ENCODE measurements around the gene EMC8. TPM values are rescaled to one million over a fixed set of nuclear protein-coding genes. Genes with fewer than 3 reads are reported as not detected.
"Not testable (repeated sequence)": the region's sequence is repeated elsewhere in the genome, so short reads cannot be mapped to it uniquely, and the experiment has no call there.

EMC8 gene
- total and polyA plus RNA-seq, 4 donors, result 14.5 to 23.0 (median 19.0) TPM

GRCh38 chr16:85837654-85838053 lies 38.3 kb upstream of the EMC8 start:
- H3K9me3 ChIP-seq (ENCODE audit: control insufficient read depth, low read length); intact Hi-C loops (cut with DNase I); H3K27me3 ChIP-seq (ENCODE audit: control insufficient read depth in 1 of 2, insufficient read depth in 2 of 2, low read length in 1 of 2); H3K4me1 ChIP-seq (ENCODE audit: control insufficient read depth in 1 of 2, insufficient read depth in 2 of 2, low read length in 2 of 2); ATAC-seq (ENCODE audit: low FRiP score); H3K27ac ChIP-seq (ENCODE audit: low read depth in 1 of 2, low read length in 2 of 2); H3K4me3 ChIP-seq (ENCODE audit: low read length in 2 of 2); H3K36me3 ChIP-seq (ENCODE audit: control insufficient read depth in 1 of 2, insufficient read depth in 2 of 2, low read length in 1 of 2); DNase-seq: not testable (repeated sequence)
- WGBS, 2 donors, result 77 to 82% methylated on average over 4 of the region's 4 CpGs

- Histone ChIP-seq H3K4me1 (ENCODE audit: control insufficient read depth in 1 of 2, insufficient read depth in 2 of 2, low read length in 2 of 2) (no peaks in the 10 kb centered on the region), H3K27ac (ENCODE audit: low read depth in 1 of 2, low read length in 2 of 2) (no peak overlapping the region), H3K4me3 (ENCODE audit: low read length in 2 of 2) (no peak overlapping the region), H3K36me3 (ENCODE audit: control insufficient read depth in 1 of 2, insufficient read depth in 2 of 2, low read length in 1 of 2) (no peaks in the 10 kb centered on the region), H3K27me3 (ENCODE audit: control insufficient read depth in 1 of 2, insufficient read depth in 2 of 2, low read length in 1 of 2) (no peaks in the 10 kb centered on the region), H3K9me3 (ENCODE audit: control insufficient read depth, low read length) (no peaks in the 10 kb centered on the region)
- intact Hi-C loops (cut with DNase I), result no loop called here
- no peak for ATAC-seq (ENCODE audit: low FRiP score)
- WGBS, 2 donors, result 69 to 74% methylated on average over 24 of the region's 24 CpGs
- DNase-seq, result peak; percentile 36 to 40
These were observed 37.6 kb upstream of the EMC8 start for GRCh38 chr16:85836706-85837582.

- Histone ChIP-seq H3K36me3 (ENCODE audit: control insufficient read depth in 1 of 2, insufficient read depth in 2 of 2, low read length in 1 of 2) (no peaks in the 10 kb centered on the region), H3K4me1 (ENCODE audit: control insufficient read depth in 1 of 2, insufficient read depth in 2 of 2, low read length in 2 of 2) (no peaks in the 10 kb centered on the region), H3K27me3 (ENCODE audit: control insufficient read depth in 1 of 2, insufficient read depth in 2 of 2, low read length in 1 of 2) (no peaks in the 10 kb centered on the region), H3K27ac (ENCODE audit: low read depth in 1 of 2, low read length in 2 of 2) (no peak overlapping the region), H3K9me3 (ENCODE audit: control insufficient read depth, low read length) (no peaks in the 10 kb centered on the region), H3K4me3 (ENCODE audit: low read length in 2 of 2) (no peak overlapping the region)
- ATAC-seq (ENCODE audit: low FRiP score) (no peak), DNase-seq (peak in 1 of 2 donors; percentile 51)
- 58 to 65% methylated on average over 20 to 22 of the region's 22 CpGs for WGBS, 2 donors
- intact Hi-C loops (cut with DNase I), result no loop called here
These were observed 36.8 kb upstream of the EMC8 start for GRCh38 chr16:85835956-85836705.

GRCh38 chr16:85835227-85835751 lies 35.9 kb upstream of the EMC8 start:
- Histone ChIP-seq H3K9me3 (ENCODE audit: control insufficient read depth, low read length) (no peaks in the 10 kb centered on the region), H3K27ac (ENCODE audit: low read depth in 1 of 2, low read length in 2 of 2) (no peak overlapping the region), H3K27me3 (ENCODE audit: control insufficient read depth in 1 of 2, insufficient read depth in 2 of 2, low read length in 1 of 2) (no peaks in the 10 kb centered on the region), H3K4me3 (ENCODE audit: low read length in 2 of 2) (no peak overlapping the region), H3K36me3 (ENCODE audit: control insufficient read depth in 1 of 2, insufficient read depth in 2 of 2, low read length in 1 of 2) (no peaks in the 10 kb centered on the region), H3K4me1 (ENCODE audit: control insufficient read depth in 1 of 2, insufficient read depth in 2 of 2, low read length in 2 of 2) (no peaks in the 10 kb centered on the region)
- intact Hi-C loops (cut with DNase I), result no loop called here
- no peak for ATAC-seq (ENCODE audit: low FRiP score)
- WGBS, 2 donors, result 73 to 75% methylated on average over 18 to 21 of the region's 21 CpGs
- DNase-seq, result peak in 1 of 2 donors; percentile 63

- DNase-seq, result peak in 1 of 2 donors; percentile 49
- no peak for ATAC-seq (ENCODE audit: low FRiP score)
- 89 to 90% methylated on average over 5 of the region's 5 CpGs for WGBS, 2 donors
- H3K36me3 ChIP-seq (ENCODE audit: control insufficient read depth in 1 of 2, insufficient read depth in 2 of 2, low read length in 1 of 2), result no peaks in the 10 kb centered on the region
- no peaks in the 10 kb centered on the region for H3K27me3 ChIP-seq (ENCODE audit: control insufficient read depth in 1 of 2, insufficient read depth in 2 of 2, low read length in 1 of 2)
- no peaks in the 10 kb centered on the region for H3K9me3 ChIP-seq (ENCODE audit: control insufficient read depth, low read length)
- intact Hi-C loops (cut with DNase I), result no loop called here
- no peaks in the 10 kb centered on the region for H3K4me1 ChIP-seq (ENCODE audit: control insufficient read depth in 1 of 2, insufficient read depth in 2 of 2, low read length in 2 of 2)
- no peak overlapping the region for H3K27ac ChIP-seq (ENCODE audit: low read depth in 1 of 2, low read length in 2 of 2)
- H3K4me3 ChIP-seq (ENCODE audit: low read length in 2 of 2), result no peak overlapping the region
These were observed 35.4 kb upstream of the EMC8 start for GRCh38 chr16:85834741-85835140.

- Histone ChIP-seq H3K4me3 (ENCODE audit: low read length in 2 of 2) (no peak overlapping the region), H3K36me3 (ENCODE audit: control insufficient read depth in 1 of 2, insufficient read depth in 2 of 2, low read length in 1 of 2) (no peaks in the 10 kb centered on the region), H3K27me3 (ENCODE audit: control insufficient read depth in 1 of 2, insufficient read depth in 2 of 2, low read length in 1 of 2) (no peaks in the 10 kb centered on the region), H3K9me3 (ENCODE audit: control insufficient read depth, low read length) (no peaks in the 10 kb centered on the region), H3K4me1 (ENCODE audit: control insufficient read depth in 1 of 2, insufficient read depth in 2 of 2, low read length in 2 of 2) (no peaks in the 10 kb centered on the region), H3K27ac (ENCODE audit: low read depth in 1 of 2, low read length in 2 of 2) (no peak overlapping the region)
- 78 to 79% methylated on average over 22 of the region's 22 CpGs for WGBS, 2 donors
- intact Hi-C loops (cut with DNase I), result no loop called here
- ATAC-seq (ENCODE audit: low FRiP score) (no peak), DNase-seq (peak; percentile 38 to 61)
These were observed 34.0 kb upstream of the EMC8 start for GRCh38 chr16:85833219-85833920.

- intact Hi-C loops (cut with DNase I), result no loop called here
- 82% methylated on average over 21 of the region's 21 CpGs for WGBS, 2 donors
- no peaks in the 10 kb centered on the region for H3K27me3 ChIP-seq (ENCODE audit: control insufficient read depth in 1 of 2, insufficient read depth in 2 of 2, low read length in 1 of 2)
- ATAC-seq (ENCODE audit: low FRiP score) (no peak), DNase-seq (peak; percentile 42 to 62)
- H3K4me3 ChIP-seq (ENCODE audit: low read length in 2 of 2), result no peak overlapping the region
- no peaks in the 10 kb centered on the region for H3K36me3 ChIP-seq (ENCODE audit: control insufficient read depth in 1 of 2, insufficient read depth in 2 of 2, low read length in 1 of 2)
- H3K9me3 ChIP-seq (ENCODE audit: control insufficient read depth, low read length), result no peaks in the 10 kb centered on the region
- H3K4me1 ChIP-seq (ENCODE audit: control insufficient read depth in 1 of 2, insufficient read depth in 2 of 2, low read length in 2 of 2), result no peaks in the 10 kb centered on the region
- H3K27ac ChIP-seq (ENCODE audit: low read depth in 1 of 2, low read length in 2 of 2), result no peak overlapping the region
These were observed 33.4 kb upstream of the EMC8 start for GRCh38 chr16:85832570-85833218.

- ATAC-seq (ENCODE audit: low FRiP score), result no peak
- H3K4me3 ChIP-seq (ENCODE audit: low read length in 2 of 2), result no peak overlapping the region
- no peaks in the 10 kb centered on the region for H3K9me3 ChIP-seq (ENCODE audit: control insufficient read depth, low read length)
- H3K36me3 ChIP-seq (ENCODE audit: control insufficient read depth in 1 of 2, insufficient read depth in 2 of 2, low read length in 1 of 2), result no peaks in the 10 kb centered on the region
- intact Hi-C loops (cut with DNase I), result no loop called here
- H3K27me3 ChIP-seq (ENCODE audit: control insufficient read depth in 1 of 2, insufficient read depth in 2 of 2, low read length in 1 of 2), result no peaks in the 10 kb centered on the region
- DNase-seq, result no peak
- no peaks in the 10 kb centered on the region for H3K4me1 ChIP-seq (ENCODE audit: control insufficient read depth in 1 of 2, insufficient read depth in 2 of 2, low read length in 2 of 2)
- H3K27ac ChIP-seq (ENCODE audit: low read depth in 1 of 2, low read length in 2 of 2), result no peak overlapping the region
- 76 to 79% methylated on average over 9 of the region's 9 CpGs for WGBS, 2 donors
These were observed 31.5 kb upstream of the EMC8 start for GRCh38 chr16:85830821-85831220.
